Measurements from ENCODE around the gene FBXL16. TPM values are rescaled to one million over a fixed set of nuclear protein-coding genes. Genes with fewer than 3 reads are reported as not detected.

FBXL16 gene
- polyA plus RNA-seq, 1 of the 3 experiments (the other 2 are of a cell fraction), result 19.8 TPM

- Histone ChIP-seq H3K79me2 (ENCODE audit: insufficient read depth) (peaks cover 11% of the 10 kb centered on the region; the same call in 1 of the 2 replicates), H4K20me1 (ENCODE audit: insufficient read depth) (0 out of 2 replicates have a peak, but pooled peaks cover 2% of the 10 kb centered on the region), H2AFZ (ENCODE audit: low read depth) (no peak overlapping the region), H3K27me3 (ENCODE audit: insufficient read depth) (no peaks in the 10 kb centered on the region), H3K36me3 (replicated peaks in 1 of 2; ENCODE audit: control insufficient read depth in 1 of 2, insufficient read depth in 2 of 2, low read length in 1 of 2) (peaks cover 5 to 49% of the 10 kb centered on the region in 2 experiments), H3K4me1 (ENCODE audit: control insufficient read depth in 1 of 2, insufficient read depth in 2 of 2, low read depth in 1 of 2, low read length in 1 of 2) (peaks cover 4 to 19% of the 10 kb centered on the region in 2 experiments; a peak in 2 of 4 replicates), H3K9ac (no peak overlapping the region), H3K9me3 (no peaks in the 10 kb centered on the region), H3K4me2 (no peak overlapping the region), H3K9me2 (no peaks in the 10 kb centered on the region), H3K4me3 (ENCODE audit: low read depth in 2 of 2, low read length in 1 of 2) (no peak overlapping the region), H3F3A (replicated peaks; ENCODE audit: insufficient read depth) (peaks cover 4% of the 10 kb centered on the region), H3K27ac (ENCODE audit: low read depth in 2 of 2, low read length in 1 of 2) (no peak overlapping the region; a peak in 1 of 4 replicates)
- 88% methylated on average over 2 of the region's 22 CpGs for WGBS (ENCODE audit: low lambda C conversion rate)
- no peak for DNase-seq
- ChIA-PET CTCF (interaction anchor here (1.5 to 4.6 kb wide), 3 partner anchors 14 to 279 kb away, joined by 3 to 20 read pairs (median 7); no protein-coding TSS in a partner anchor), POLR2A (interaction anchor here (1.1 kb wide), 1 partner anchor 8 kb away, joined by 3 read pairs; no protein-coding TSS in a partner anchor)
- TF ChIP-seq RCOR1 (IDR thresholded peaks at IDR 0.05; ENCODE audit: low read length) (no peak), NFIC (IDR thresholded peaks at IDR 0.05; ENCODE audit: borderline replicate concordance) (no peak), GABPA (IDR thresholded peaks at IDR 0.05; ENCODE audit: low read depth) (no peak), USF2 (IDR thresholded peaks at IDR 0.05; ENCODE audit: borderline replicate concordance, low read depth, low read length) (no peak), TEAD4 (IDR thresholded peaks at IDR 0.05; ENCODE audit: borderline replicate concordance, insufficient read depth) (no peak), TCF12 (IDR thresholded peaks at IDR 0.05) (no peak), MAX (IDR thresholded peaks at IDR 0.05; ENCODE audit: low read depth) (no peak), IRF3 (IDR thresholded peaks at IDR 0.05; ENCODE audit: low read depth, low read length) (no peak), TAF1 (IDR thresholded peaks at IDR 0.05; ENCODE audit: borderline replicate concordance, low read depth, low read length) (no peak), RXRA (IDR thresholded peaks at IDR 0.05; ENCODE audit: borderline replicate concordance, low read depth) (no peak), USF1 (IDR thresholded peaks at IDR 0.05; ENCODE audit: borderline replicate concordance, low read depth) (no peak)
These were observed 31.3 kb downstream of the FBXL16 start for GRCh38 chr16:674214-674881.

- ChIA-PET CTCF (interaction anchor here (4.6 kb wide), 1 partner anchor 13 kb away, joined by 20 read pairs; no protein-coding TSS in a partner anchor), POLR2A (interaction anchor here (0.9 to 1.0 kb wide), 2 partner anchors 8 to 11 kb away, joined by 3 to 4 read pairs; partner anchors contain the start of gene JMJD8)
- no peaks in the 10 kb centered on the region for H3K9me3 ChIP-seq
- WGBS (ENCODE audit: low lambda C conversion rate), result 100% methylated on average over 4 of the region's 18 CpGs
- H4K20me1 ChIP-seq (ENCODE audit: insufficient read depth), result 0 out of 2 replicates have a peak, but pooled peaks cover 6% of the 10 kb centered on the region
- H3K4me3 ChIP-seq (ENCODE audit: low read depth in 2 of 2, low read length in 1 of 2), result no peak overlapping the region
- peaks cover 0 to 18% of the 10 kb centered on the region in 2 experiments; a peak in 1 of 4 replicates for H3K4me1 ChIP-seq (ENCODE audit: control insufficient read depth in 1 of 2, insufficient read depth in 2 of 2, low read depth in 1 of 2, low read length in 1 of 2)
- no peak overlapping the region for H3K9ac ChIP-seq
- peaks cover 5 to 49% of the 10 kb centered on the region in 2 experiments for H3K36me3 ChIP-seq (replicated peaks in 1 of 2; ENCODE audit: control insufficient read depth in 1 of 2, insufficient read depth in 2 of 2, low read length in 1 of 2)
- no peaks in the 10 kb centered on the region for H3K27me3 ChIP-seq (ENCODE audit: insufficient read depth)
- no peak overlapping the region for H3K27ac ChIP-seq (ENCODE audit: low read depth in 2 of 2, low read length in 1 of 2)
- no peak overlapping the region for H2AFZ ChIP-seq (ENCODE audit: low read depth)
- no peak for DNase-seq
- H3K9me2 ChIP-seq, result no peaks in the 10 kb centered on the region
- peaks cover 19% of the 10 kb centered on the region for H3K79me2 ChIP-seq (ENCODE audit: insufficient read depth)
- TF ChIP-seq RXRA (IDR thresholded peaks at IDR 0.05; ENCODE audit: borderline replicate concordance, low read depth) (no peak), GABPA (IDR thresholded peaks at IDR 0.05; ENCODE audit: low read depth) (no peak), MEF2A (IDR thresholded peaks at IDR 0.05; ENCODE audit: borderline replicate concordance, low read depth) (no peak)
- no peak overlapping the region for H3K4me2 ChIP-seq
- peaks cover 4% of the 10 kb centered on the region for H3F3A ChIP-seq (replicated peaks; ENCODE audit: insufficient read depth)
These were observed 32.1 kb downstream of the FBXL16 start for GRCh38 chr16:673399-673991.
